GM23338 (cell line): ENCODE measurements around the gene TASOR2. TPM values are rescaled to one million over a fixed set of nuclear protein-coding genes. Genes with fewer than 3 reads are reported as not detected.

Source experiments
- ATAC-seq: fragments of 200-7000 bp; cut with Tn5 transposase; 3 replicates; pipeline ENCODE4 v1.9.1; 2020
- DNase-seq: peaks from one replicate; pipeline ENCODE4 v3.0.0-alpha.2; 2015; ENCODE audit warnings: low spot score
- H2AFZ ChIP-seq: fragments of 200-600 bp; sonication (generic); 2 replicates; pipeline ENCODE4 v1.8.0; 2016; ENCODE audit warnings: antibody characterized with exemption, mild to moderate bottlenecking, moderate library complexity
- H3F3A ChIP-seq: fragments of 200-600 bp; sonication (generic); replicated peaks from 2 replicates; pipeline ENCODE4 v1.8.0; 2017; ENCODE audit warnings: antibody characterized with exemption, mixed run types, low read depth
- H3K27ac ChIP-seq: fragments of 200-600 bp; sonication (generic); 2 replicates; pipeline ENCODE4 v1.6.1; 2016; ENCODE audit warnings: low read depth
- H3K27me3 ChIP-seq: fragments of 200-600 bp; sonication (generic); 2 replicates; pipeline ENCODE4 v1.8.0; 2016; ENCODE audit warnings: mild to moderate bottlenecking, mixed run types, moderate library complexity; ENCODE audit not compliant: insufficient read depth
- H3K36me3 ChIP-seq: fragments of 200-600 bp; sonication (generic); 2 replicates; pipeline ENCODE4 v1.8.0; 2016; ENCODE audit warnings: mild to moderate bottlenecking; ENCODE audit not compliant: insufficient read depth
- H3K4me1 ChIP-seq: fragments of 200-600 bp; sonication (generic); 2 replicates; pipeline ENCODE4 v1.8.0; 2016; ENCODE audit warnings: mild to moderate bottlenecking, moderate library complexity; ENCODE audit not compliant: insufficient read depth
- H3K4me2 ChIP-seq: fragments of 200-600 bp; sonication (generic); 2 replicates; pipeline ENCODE4 v1.7.1; 2017; ENCODE audit warnings: mixed run types
- H3K4me3 ChIP-seq: fragments of 200-600 bp; sonication (generic); 2 replicates; pipeline ENCODE4 v1.6.1; 2016; ENCODE audit warnings: mixed run types
- H3K79me2 ChIP-seq: fragments of 200-600 bp; sonication (generic); replicated peaks from 2 replicates; pipeline ENCODE4 v1.8.0; 2017; ENCODE audit warnings: mild to moderate bottlenecking; ENCODE audit not compliant: insufficient read depth
- H3K9me2 ChIP-seq: fragments of 200-600 bp; sonication (generic); 2 replicates; pipeline ENCODE4 v1.8.0; 2017; ENCODE audit not compliant: insufficient read depth
- H4K20me1 ChIP-seq: fragments of 200-600 bp; sonication (generic); replicated peaks from 2 replicates; pipeline ENCODE4 v1.8.0; 2017; ENCODE audit warnings: mild to moderate bottlenecking; ENCODE audit not compliant: insufficient read depth
- H3K27ac Mint-ChIP-seq: 2 replicates; pipeline ENCODE4 v1.8.0; 2020; ENCODE audit warnings: inconsistent platforms, mild to moderate bottlenecking, moderate library complexity, mixed read lengths
- H3K27me3 Mint-ChIP-seq: 3 replicates; pipeline ENCODE4 v1.8.0; 2022; ENCODE audit warnings: low read depth, mild to moderate bottlenecking, moderate library complexity, mixed read lengths, inconsistent platforms; ENCODE audit not compliant: insufficient read depth, poor library complexity
- H3K36me3 Mint-ChIP-seq: 3 replicates; pipeline ENCODE4 v1.8.0; 2021; ENCODE audit warnings: low read depth, mild to moderate bottlenecking, inconsistent platforms, moderate library complexity, mixed read lengths
- H3K4me1 Mint-ChIP-seq: 3 replicates; pipeline ENCODE4 v1.8.0; 2020; ENCODE audit warnings: mild to moderate bottlenecking, inconsistent platforms, mixed read lengths
- H3K4me3 Mint-ChIP-seq: 3 replicates; pipeline ENCODE4 v1.8.0; 2021; ENCODE audit warnings: moderate library complexity, mild to moderate bottlenecking, inconsistent platforms, mixed read lengths
- H3K9me3 Mint-ChIP-seq: 3 replicates; pipeline ENCODE4 v1.8.0; 2020; ENCODE audit warnings: moderate library complexity, mild to moderate bottlenecking, inconsistent platforms, mixed read lengths
- CREB1 ChIP-seq: fragments of 250-450 bp; sonication (Bioruptor Pico); IDR thresholded peaks from 2 replicates; pipeline ENCODE4 v1.5.0; 2020; ENCODE audit warnings: low read depth, mild to moderate bottlenecking, moderate library complexity
- ETS1 ChIP-seq: IDR thresholded peaks from 2 replicates; pipeline ENCODE4 v1.6.1; 2016; ENCODE audit warnings: antibody characterized with exemption
- JUNB ChIP-seq: IDR thresholded peaks from one replicate; pipeline ENCODE4 v1.6.1; 2016; ENCODE audit warnings: antibody characterized with exemption; ENCODE audit not compliant: unreplicated experiment
- NANOG ChIP-seq: IDR thresholded peaks from 2 replicates; pipeline ENCODE4 v1.6.1; 2016; ENCODE audit warnings: antibody characterized with exemption, borderline replicate concordance
- POLR2AphosphoS5 ChIP-seq: IDR thresholded peaks from 2 replicates; pipeline ENCODE4 v1.6.1; 2016; ENCODE audit warnings: antibody characterized with exemption, low read depth
- STAT1 ChIP-seq: IDR thresholded peaks from one replicate; pipeline ENCODE4 v1.6.1; 2016; ENCODE audit warnings: antibody characterized with exemption; ENCODE audit not compliant: unreplicated experiment
- ZNF114 ChIP-seq: fragments of 250-450 bp; sonication (Bioruptor Pico); IDR thresholded peaks from 2 replicates; pipeline ENCODE4 v1.5.0; 2020; ENCODE audit warnings: mild to moderate bottlenecking, moderate library complexity
- ZNF331 ChIP-seq: fragments of 250-450 bp; sonication (Bioruptor Pico); IDR thresholded peaks from 2 replicates; pipeline ENCODE4 v1.5.0; 2020; ENCODE audit warnings: low read depth, mild to moderate bottlenecking, moderate library complexity
- ZNF462 ChIP-seq: fragments of 250-450 bp; sonication (Bioruptor Pico); IDR thresholded peaks from 2 replicates; pipeline ENCODE4 v1.5.0; 2020; ENCODE audit warnings: mild to moderate bottlenecking, moderate library complexity
- polyA plus RNA-seq: library from polyadenylated mRNA; unstranded; fragments of >200 nt; fragmentation: Nextera tagmentation; extraction: Ambion mirVana; gene quantifications from 2 replicates; pipeline ENCODE4 v1.2.1, GENCODE V29; 2016
- total RNA-seq: library from RNA; depleted of rRNA; stranded (reverse); fragments of >200 nt; shearing (Covaris generic); gene quantifications from 2 replicates; pipeline ENCODE4 v1.2.3, GENCODE V29; 2014
- TF ChIP-seq, protein P1 (sequence below): IDR thresholded peaks from one replicate; pipeline ENCODE4 v1.6.1; 2018; ENCODE audit warnings: antibody characterized with exemption; ENCODE audit not compliant: unreplicated experiment
- TF ChIP-seq, protein P2 (sequence below), 2 experiments: fragments of 200-600 bp in 1 of 2; sonication (generic) in 1 of 2; conservative IDR thresholded peaks; 2 replicates each; pipeline versions ENCODE4 v1.5.1 to v1.6.1; 2016 to 2017; ENCODE audit warnings: antibody characterized with exemption in 2 of 2, low read depth in 2 of 2, mild to moderate bottlenecking in 2 of 2, moderate library complexity in 1 of 2

TASOR2 gene
- total and polyA plus RNA-seq, 2 experiments from 2014 or later: 45.2 to 110 TPM

- TF ChIP-seq, protein P1, sequence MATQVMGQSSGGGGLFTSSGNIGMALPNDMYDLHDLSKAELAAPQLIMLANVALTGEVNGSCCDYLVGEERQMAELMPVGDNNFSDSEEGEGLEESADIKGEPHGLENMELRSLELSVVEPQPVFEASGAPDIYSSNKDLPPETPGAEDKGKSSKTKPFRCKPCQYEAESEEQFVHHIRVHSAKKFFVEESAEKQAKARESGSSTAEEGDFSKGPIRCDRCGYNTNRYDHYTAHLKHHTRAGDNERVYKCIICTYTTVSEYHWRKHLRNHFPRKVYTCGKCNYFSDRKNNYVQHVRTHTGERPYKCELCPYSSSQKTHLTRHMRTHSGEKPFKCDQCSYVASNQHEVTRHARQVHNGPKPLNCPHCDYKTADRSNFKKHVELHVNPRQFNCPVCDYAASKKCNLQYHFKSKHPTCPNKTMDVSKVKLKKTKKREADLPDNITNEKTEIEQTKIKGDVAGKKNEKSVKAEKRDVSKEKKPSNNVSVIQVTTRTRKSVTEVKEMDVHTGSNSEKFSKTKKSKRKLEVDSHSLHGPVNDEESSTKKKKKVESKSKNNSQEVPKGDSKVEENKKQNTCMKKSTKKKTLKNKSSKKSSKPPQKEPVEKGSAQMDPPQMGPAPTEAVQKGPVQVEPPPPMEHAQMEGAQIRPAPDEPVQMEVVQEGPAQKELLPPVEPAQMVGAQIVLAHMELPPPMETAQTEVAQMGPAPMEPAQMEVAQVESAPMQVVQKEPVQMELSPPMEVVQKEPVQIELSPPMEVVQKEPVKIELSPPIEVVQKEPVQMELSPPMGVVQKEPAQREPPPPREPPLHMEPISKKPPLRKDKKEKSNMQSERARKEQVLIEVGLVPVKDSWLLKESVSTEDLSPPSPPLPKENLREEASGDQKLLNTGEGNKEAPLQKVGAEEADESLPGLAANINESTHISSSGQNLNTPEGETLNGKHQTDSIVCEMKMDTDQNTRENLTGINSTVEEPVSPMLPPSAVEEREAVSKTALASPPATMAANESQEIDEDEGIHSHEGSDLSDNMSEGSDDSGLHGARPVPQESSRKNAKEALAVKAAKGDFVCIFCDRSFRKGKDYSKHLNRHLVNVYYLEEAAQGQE: no peak
- no peak for TF ChIP-seq ZNF331 (CRISPR knock-in tag)
- TF ChIP-seq, protein P2, sequence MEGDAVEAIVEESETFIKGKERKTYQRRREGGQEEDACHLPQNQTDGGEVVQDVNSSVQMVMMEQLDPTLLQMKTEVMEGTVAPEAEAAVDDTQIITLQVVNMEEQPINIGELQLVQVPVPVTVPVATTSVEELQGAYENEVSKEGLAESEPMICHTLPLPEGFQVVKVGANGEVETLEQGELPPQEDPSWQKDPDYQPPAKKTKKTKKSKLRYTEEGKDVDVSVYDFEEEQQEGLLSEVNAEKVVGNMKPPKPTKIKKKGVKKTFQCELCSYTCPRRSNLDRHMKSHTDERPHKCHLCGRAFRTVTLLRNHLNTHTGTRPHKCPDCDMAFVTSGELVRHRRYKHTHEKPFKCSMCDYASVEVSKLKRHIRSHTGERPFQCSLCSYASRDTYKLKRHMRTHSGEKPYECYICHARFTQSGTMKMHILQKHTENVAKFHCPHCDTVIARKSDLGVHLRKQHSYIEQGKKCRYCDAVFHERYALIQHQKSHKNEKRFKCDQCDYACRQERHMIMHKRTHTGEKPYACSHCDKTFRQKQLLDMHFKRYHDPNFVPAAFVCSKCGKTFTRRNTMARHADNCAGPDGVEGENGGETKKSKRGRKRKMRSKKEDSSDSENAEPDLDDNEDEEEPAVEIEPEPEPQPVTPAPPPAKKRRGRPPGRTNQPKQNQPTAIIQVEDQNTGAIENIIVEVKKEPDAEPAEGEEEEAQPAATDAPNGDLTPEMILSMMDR (conservative IDR thresholded peaks at IDR 0.05; ENCODE audit: low read depth in 2 of 2): no peak
Observed at GRCh38 chr10:5731559-5731958, 46.9 kb downstream of the TASOR2 start (continued).

DNA sequence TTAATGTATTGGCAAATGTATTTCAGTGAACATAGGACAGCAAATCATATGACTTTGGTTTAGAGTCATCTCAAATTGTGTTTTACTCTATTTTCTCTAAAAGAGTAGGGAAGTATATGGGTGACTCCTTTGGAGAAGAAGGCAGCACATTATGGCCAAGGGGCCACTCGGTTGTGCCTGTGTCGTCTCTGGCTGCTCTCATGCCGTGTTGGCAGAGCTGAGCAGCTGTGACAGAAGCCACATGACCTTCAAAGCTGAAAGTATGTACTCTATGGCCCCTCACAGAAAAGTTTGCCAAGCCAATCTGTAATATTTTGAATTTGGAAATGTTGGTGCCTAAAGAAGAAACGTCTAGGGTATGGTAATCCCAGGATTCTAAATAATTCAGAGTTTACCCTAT, 47.5 kb downstream of the TASOR2 start:
- no peak overlapping the region for H3K4me3 ChIP-seq
- Mint-ChIP-seq H3K4me3 (no peak overlapping the region), H3K36me3 (peaks cover 43% of the 10 kb centered on the region), H3K27ac (no peak overlapping the region), H3K4me1 (peaks cover 1% of the 10 kb centered on the region; the same call in 2 of the 3 replicates), H3K9me3 (no peaks in the 10 kb centered on the region), H3K27me3 (peaks cover 2% of the 10 kb centered on the region)
- H2AFZ ChIP-seq: no peak overlapping the region
- H3K4me1 ChIP-seq: no peaks in the 10 kb centered on the region
- no peak overlapping the region for H3K4me2 ChIP-seq
- no peak for ATAC-seq
- H4K20me1 ChIP-seq: peaks cover 6% of the 10 kb centered on the region; the same call in 1 of the 2 replicates
- H3K27me3 ChIP-seq: no peaks in the 10 kb centered on the region
- no peaks in the 10 kb centered on the region for H3K9me2 ChIP-seq
- H3F3A ChIP-seq: no peaks in the 10 kb centered on the region
- no peaks in the 10 kb centered on the region for H3K79me2 ChIP-seq
- H3K27ac ChIP-seq: no peak overlapping the region
- DNase-seq: no peak
- peaks cover 29% of the 10 kb centered on the region; the same call in 1 of the 2 replicates for H3K36me3 ChIP-seq
- TF ChIP-seq JUNB (no peak), NANOG (no peak), ETS1 (no peak), ZNF114 (no peak), CREB1 (CRISPR knock-in tag) (no peak), ZNF462 (CRISPR knock-in tag) (no peak), POLR2AphosphoS5 (no peak), STAT1 (no peak)
- TF ChIP-seq, protein P2 (conservative IDR thresholded peaks at IDR 0.05; ENCODE audit: low read depth in 2 of 2): no peak
